Stimulated activated naive CD8-positive, alpha-beta T cell treated with anti-CD3 and anti-CD28 coated beads, Interleukin-15, Interleukin-2, amounts not matched to agents 100 U/mL and 50 U/mL, for 24 hours (primary cell): ENCODE measurements around the gene HPSE.
A peak's percentile ranks its signal among the peaks of the same experiment; 100 is the strongest.
"Not testable (repeated sequence)": the region's sequence is repeated elsewhere in the genome, so short reads cannot be mapped to it uniquely, and the experiment has no call there.

Experiments used
- ATAC-seq: fragments of 150-1000 bp; cut with Tn5 transposase; one replicate; pipeline ENCODE4 v1.10.0; 2021
- DNase-seq: peaks from one replicate; pipeline ENCODE4 v3.0.0; 2021

The HPSE gene

GRCh38 chr4:83331956-83332355 lies 2.7 kb downstream of the HPSE start:
- ATAC-seq, result no peak
- DNase-seq, result no peak

- no peak for DNase-seq
- no peak for ATAC-seq
Observed at GRCh38 chr4:83329521-83330110, 5.0 kb downstream of the HPSE start.

- ATAC-seq (no peak), DNase-seq (no peak)
Observed at GRCh38 chr4:83328521-83329187, 6.0 kb downstream of the HPSE start.

GRCh38 chr4:83326546-83326945 lies 8.1 kb downstream of the HPSE start:
- DNase-seq, result no peak
- ATAC-seq, result no peak

- not testable (repeated sequence) for DNase-seq, ATAC-seq
Observed at GRCh38 chr4:83325306-83325705, 9.3 kb downstream of the HPSE start.

- DNase-seq, result no peak
- ATAC-seq, result no peak
Observed at GRCh38 chr4:83323136-83323535, 11.5 kb downstream of the HPSE start.

- DNase-seq (peak; percentile 22), ATAC-seq (peak; percentile 55)
Observed at GRCh38 chr4:83320548-83320947, 14.1 kb downstream of the HPSE start.

GRCh38 chr4:83318666-83319065 lies 16.0 kb downstream of the HPSE start:
- DNase-seq (no peak), ATAC-seq (no peak)

- ATAC-seq (no peak), DNase-seq (no peak)
Observed at GRCh38 chr4:83317671-83318070, 17.0 kb downstream of the HPSE start.

GRCh38 chr4:83316459-83317165 lies 18.0 kb downstream of the HPSE start:
- DNase-seq (no peak), ATAC-seq (no peak)

GRCh38 chr4:83315341-83315870 lies 19.2 kb downstream of the HPSE start:
- no peak for DNase-seq
- ATAC-seq, result no peak

GRCh38 chr4:83308672-83309071 lies 26.0 kb downstream of the HPSE start:
- DNase-seq (no peak), ATAC-seq (no peak)

- no peak for DNase-seq
- ATAC-seq, result no peak
Observed at GRCh38 chr4:83307920-83308319, 26.7 kb downstream of the HPSE start.

- DNase-seq (no peak), ATAC-seq (no peak)
Observed at GRCh38 chr4:83305187-83305586, 29.5 kb downstream of the HPSE start.

GRCh38 chr4:83297548-83298260 lies 36.9 kb downstream of the HPSE start:
- DNase-seq (no peak), ATAC-seq (no peak)

GRCh38 chr4:83293305-83294046 lies 41.2 kb downstream of the HPSE start:
- no peak for DNase-seq

GRCh38 chr4:83290059-83290774 lies 44.4 kb downstream of the HPSE start:
- ATAC-seq, DNase-seq: not testable (repeated sequence)

More at GRCh38 chr4:83293305-83294046, 41.2 kb downstream of the HPSE start:
- ATAC-seq, result no peak

- ATAC-seq, DNase-seq: not testable (repeated sequence)
Observed at GRCh38 chr4:83288381-83288780, 46.3 kb downstream of the HPSE start.

GRCh38 chr4:83285055-83285407 lies 49.6 kb downstream of the HPSE start:
- no peak for DNase-seq

GRCh38 chr4:83284193-83285054 lies 50.2 kb downstream of the HPSE start, which contains the start of gene COQ2:
Gene COQ2, minus strand, starts transcription at chr4:83284798. Its CDS starts 34 bp downstream, at chr4:83284764.
- DNase-seq (peak; percentile 98), ATAC-seq (peak; percentile 92)

More at GRCh38 chr4:83285055-83285407, 49.6 kb downstream of the HPSE start:
- no peak for ATAC-seq
